ENCODE data around the gene AAR2. TPM values are rescaled to one million over a fixed set of nuclear protein-coding genes. Genes with fewer than 3 reads are reported as not detected.

Gene AAR2, protein sequence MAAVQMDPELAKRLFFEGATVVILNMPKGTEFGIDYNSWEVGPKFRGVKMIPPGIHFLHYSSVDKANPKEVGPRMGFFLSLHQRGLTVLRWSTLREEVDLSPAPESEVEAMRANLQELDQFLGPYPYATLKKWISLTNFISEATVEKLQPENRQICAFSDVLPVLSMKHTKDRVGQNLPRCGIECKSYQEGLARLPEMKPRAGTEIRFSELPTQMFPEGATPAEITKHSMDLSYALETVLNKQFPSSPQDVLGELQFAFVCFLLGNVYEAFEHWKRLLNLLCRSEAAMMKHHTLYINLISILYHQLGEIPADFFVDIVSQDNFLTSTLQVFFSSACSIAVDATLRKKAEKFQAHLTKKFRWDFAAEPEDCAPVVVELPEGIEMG
- polyA plus RNA-seq (2013, experiment 1 of 2), result 26.5 TPM
- polyA plus RNA-seq (2013, experiment 2 of 2), result 21.2 TPM

GRCh38 chr20:36235892-36236785, at the start of gene AAR2:
AAR2 (plus strand) TSS chr20:36236478; CDS start chr20:36239869, 3,391 bp downstream.
- Histone ChIP-seq H3K27ac (ENCODE audit: low read depth, low read length, severe bottlenecking) (peak within 1 kb of the TSS; percentile 80), H3K36me3 (ENCODE audit: control insufficient read depth, insufficient read depth, low read length) (peaks cover 24% of the 10 kb centered on the region), H3K9me3 (ENCODE audit: control insufficient read depth, low read length) (no peaks in the 10 kb centered on the region), H3K4me1 (ENCODE audit: control insufficient read depth, insufficient read depth, low read length, poor library complexity, severe bottlenecking) (peaks cover 5% of the 10 kb centered on the region), H3K4me3 (ENCODE audit: extremely low read depth, insufficient read depth, low read length, poor library complexity, severe bottlenecking) (peak within 1 kb of the TSS; percentile 67)
- 22 to 24% methylated on average over 34 to 36 of the region's 44 CpGs for WGBS, 2 experiments (ENCODE audit: insufficient coverage in 2 of 2)

DNA sequence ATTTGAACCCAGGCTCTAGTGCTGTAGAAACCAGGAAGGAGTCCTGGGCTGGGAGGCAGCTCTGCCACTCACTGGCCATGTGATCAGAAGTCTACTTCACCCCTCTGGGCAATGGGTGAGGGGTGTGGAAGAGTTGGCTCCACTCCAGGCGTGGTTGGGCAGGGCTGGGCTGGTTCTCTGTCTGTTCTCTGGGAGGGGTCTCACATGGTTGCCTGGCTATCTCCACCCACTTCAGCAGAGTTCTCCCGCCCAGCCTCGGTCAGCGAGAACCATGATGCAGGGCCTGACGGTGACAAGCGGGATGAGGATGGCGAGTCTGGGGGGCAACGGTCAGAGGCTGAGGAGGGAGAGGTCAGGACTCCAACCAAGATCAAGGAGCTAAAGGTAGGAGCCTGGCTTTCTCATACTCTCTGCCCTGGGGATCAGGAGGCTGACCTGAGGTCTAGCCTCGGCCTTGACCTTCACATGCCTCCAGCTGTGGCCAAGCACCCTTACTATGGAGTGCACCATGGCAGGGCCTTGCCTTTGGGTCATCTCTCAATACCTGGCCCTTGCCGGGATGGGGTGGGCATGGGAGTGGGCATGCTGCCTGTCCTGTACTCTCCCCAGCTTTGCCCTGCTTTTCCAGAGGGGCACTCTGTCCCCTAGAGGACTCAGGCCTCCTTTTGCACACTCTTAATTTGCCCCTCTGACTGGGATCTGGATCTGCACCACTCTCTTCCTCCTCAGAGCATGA, 42.1 kb upstream of the AAR2 start:
- Histone ChIP-seq H3K36me3 (ENCODE audit: control insufficient read depth, insufficient read depth, low read length) (peaks cover 12% of the 10 kb centered on the region), H3K4me1 (ENCODE audit: control insufficient read depth, insufficient read depth, low read length, poor library complexity, severe bottlenecking) (no peaks in the 10 kb centered on the region), H3K4me3 (ENCODE audit: extremely low read depth, insufficient read depth, low read length, poor library complexity, severe bottlenecking) (no peak overlapping the region), H3K9me3 (ENCODE audit: control insufficient read depth, low read length) (no peaks in the 10 kb centered on the region), H3K27ac (ENCODE audit: low read depth, low read length, severe bottlenecking) (no peak overlapping the region)
- WGBS, 2 experiments (ENCODE audit: insufficient coverage in 2 of 2), result 94 to 97% methylated on average over 6 to 9 of the region's 10 CpGs

GRCh38 chr20:36196676-36197075, 39.6 kb upstream of the AAR2 start:
- no peak overlapping the region for H3K27ac ChIP-seq (ENCODE audit: low read depth, low read length, severe bottlenecking)
- H3K4me3 ChIP-seq (ENCODE audit: extremely low read depth, insufficient read depth, low read length, poor library complexity, severe bottlenecking), result no peak overlapping the region
- WGBS, 2 experiments (ENCODE audit: insufficient coverage in 2 of 2), result 68 to 76% methylated on average over 2 of the region's 2 CpGs
- peaks cover 9% of the 10 kb centered on the region for H3K36me3 ChIP-seq (ENCODE audit: control insufficient read depth, insufficient read depth, low read length)
- H3K4me1 ChIP-seq (ENCODE audit: control insufficient read depth, insufficient read depth, low read length, poor library complexity, severe bottlenecking), result no peaks in the 10 kb centered on the region
- no peaks in the 10 kb centered on the region for H3K9me3 ChIP-seq (ENCODE audit: control insufficient read depth, low read length)

GRCh38 chr20:36197271-36197670, 39.0 kb upstream of the AAR2 start:
- 94 to 100% methylated on average over 1 to 2 of the region's 2 CpGs for WGBS, 2 experiments (ENCODE audit: insufficient coverage in 2 of 2)
- H3K27ac ChIP-seq (ENCODE audit: low read depth, low read length, severe bottlenecking), result no peak overlapping the region
- peaks cover 9% of the 10 kb centered on the region for H3K36me3 ChIP-seq (ENCODE audit: control insufficient read depth, insufficient read depth, low read length)
- H3K9me3 ChIP-seq (ENCODE audit: control insufficient read depth, low read length), result no peaks in the 10 kb centered on the region
- H3K4me3 ChIP-seq (ENCODE audit: extremely low read depth, insufficient read depth, low read length, poor library complexity, severe bottlenecking), result no peak overlapping the region
- no peaks in the 10 kb centered on the region for H3K4me1 ChIP-seq (ENCODE audit: control insufficient read depth, insufficient read depth, low read length, poor library complexity, severe bottlenecking)

DNA sequence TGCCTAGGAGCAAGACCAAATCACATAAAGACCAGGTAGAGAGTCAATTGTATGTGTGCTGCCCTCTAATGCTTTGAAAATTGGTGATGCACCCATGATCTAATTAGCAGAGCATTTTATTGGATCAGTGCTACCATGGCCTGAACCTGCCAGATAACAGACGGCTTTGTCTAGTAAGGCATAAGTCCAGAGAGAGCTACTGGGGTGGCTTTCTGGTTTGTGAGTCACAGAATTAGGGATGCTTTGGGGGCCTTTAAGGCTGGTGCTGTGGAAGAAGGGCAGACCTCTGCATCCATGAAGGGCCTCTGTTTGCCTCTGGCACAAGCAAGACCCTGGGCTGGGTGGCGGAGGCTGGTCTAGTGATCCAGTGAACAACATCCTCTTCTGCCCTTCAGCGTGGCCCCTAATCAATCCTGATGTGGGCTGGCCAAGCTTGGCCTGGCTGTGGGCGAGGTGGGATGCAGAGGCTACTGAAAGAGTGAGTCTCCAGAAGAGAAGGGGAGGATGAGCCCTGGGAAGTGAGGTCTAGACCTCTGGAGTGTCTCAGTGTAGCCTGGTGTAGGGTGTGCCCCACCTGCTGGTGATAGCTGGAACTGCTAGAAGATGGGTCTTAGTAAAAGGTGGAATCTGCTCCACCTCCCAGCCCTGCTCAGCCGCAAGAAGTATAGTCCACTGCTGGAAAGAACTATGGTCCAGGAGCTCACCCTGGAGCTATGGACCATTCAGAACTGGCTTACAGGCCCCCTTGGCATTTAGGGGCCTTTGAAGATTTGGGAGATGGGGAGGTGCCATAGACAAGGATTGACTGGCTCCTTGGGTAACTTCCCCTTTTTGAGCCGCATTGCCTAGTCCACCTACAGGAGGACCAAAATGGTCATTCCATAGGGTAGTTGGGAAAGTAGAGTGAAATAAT, 36.7 kb upstream of the AAR2 start:
- H3K9me3 ChIP-seq (ENCODE audit: control insufficient read depth, low read length), result no peaks in the 10 kb centered on the region
- peaks cover 9% of the 10 kb centered on the region for H3K36me3 ChIP-seq (ENCODE audit: control insufficient read depth, insufficient read depth, low read length)
- WGBS, 2 experiments (ENCODE audit: insufficient coverage in 2 of 2), result 52 to 70% methylated on average over 5 to 6 of the region's 6 CpGs
- H3K27ac ChIP-seq (ENCODE audit: low read depth, low read length, severe bottlenecking), result no peak overlapping the region
- no peaks in the 10 kb centered on the region for H3K4me1 ChIP-seq (ENCODE audit: control insufficient read depth, insufficient read depth, low read length, poor library complexity, severe bottlenecking)
- H3K4me3 ChIP-seq (ENCODE audit: extremely low read depth, insufficient read depth, low read length, poor library complexity, severe bottlenecking), result no peak overlapping the region

GRCh38 chr20:36200451-36200850, 35.8 kb upstream of the AAR2 start:
- WGBS, 2 experiments (ENCODE audit: insufficient coverage in 2 of 2), result no CpG with 5 or more reads among the region's 1 CpG
- Histone ChIP-seq H3K36me3 (ENCODE audit: control insufficient read depth, insufficient read depth, low read length) (peaks cover 9% of the 10 kb centered on the region), H3K4me1 (ENCODE audit: control insufficient read depth, insufficient read depth, low read length, poor library complexity, severe bottlenecking) (no peaks in the 10 kb centered on the region), H3K4me3 (ENCODE audit: extremely low read depth, insufficient read depth, low read length, poor library complexity, severe bottlenecking) (no peak overlapping the region), H3K9me3 (ENCODE audit: control insufficient read depth, low read length) (no peaks in the 10 kb centered on the region), H3K27ac (ENCODE audit: low read depth, low read length, severe bottlenecking) (no peak overlapping the region)

DNA sequence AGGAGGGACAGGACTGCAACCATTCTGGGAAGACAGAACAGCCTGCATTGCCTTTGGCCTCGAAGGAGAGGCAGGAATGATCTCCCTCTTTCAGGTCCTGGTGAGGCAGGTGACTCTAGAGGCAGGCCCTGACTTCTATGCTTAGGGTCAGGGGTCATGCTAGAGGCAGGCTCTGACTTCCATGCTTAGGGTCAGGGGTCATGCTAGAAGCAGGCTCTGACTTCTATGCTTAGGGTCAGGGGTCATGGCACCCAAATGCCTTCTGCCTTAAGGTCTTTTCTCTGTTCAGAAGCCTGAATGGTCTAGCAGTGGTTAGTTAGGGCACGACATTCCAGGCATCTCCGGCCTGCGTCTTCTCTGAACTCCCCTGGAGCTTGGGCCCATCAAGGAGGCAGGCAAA, 35.1 kb upstream of the AAR2 start:
- Histone ChIP-seq H3K4me1 (ENCODE audit: control insufficient read depth, insufficient read depth, low read length, poor library complexity, severe bottlenecking) (no peaks in the 10 kb centered on the region), H3K27ac (ENCODE audit: low read depth, low read length, severe bottlenecking) (no peak overlapping the region), H3K4me3 (ENCODE audit: extremely low read depth, insufficient read depth, low read length, poor library complexity, severe bottlenecking) (no peak overlapping the region), H3K36me3 (ENCODE audit: control insufficient read depth, insufficient read depth, low read length) (peaks cover 9% of the 10 kb centered on the region), H3K9me3 (ENCODE audit: control insufficient read depth, low read length) (no peaks in the 10 kb centered on the region)
- 94% methylated on average over 3 to 4 of the region's 4 CpGs for WGBS, 2 experiments (ENCODE audit: insufficient coverage in 2 of 2)

DNA sequence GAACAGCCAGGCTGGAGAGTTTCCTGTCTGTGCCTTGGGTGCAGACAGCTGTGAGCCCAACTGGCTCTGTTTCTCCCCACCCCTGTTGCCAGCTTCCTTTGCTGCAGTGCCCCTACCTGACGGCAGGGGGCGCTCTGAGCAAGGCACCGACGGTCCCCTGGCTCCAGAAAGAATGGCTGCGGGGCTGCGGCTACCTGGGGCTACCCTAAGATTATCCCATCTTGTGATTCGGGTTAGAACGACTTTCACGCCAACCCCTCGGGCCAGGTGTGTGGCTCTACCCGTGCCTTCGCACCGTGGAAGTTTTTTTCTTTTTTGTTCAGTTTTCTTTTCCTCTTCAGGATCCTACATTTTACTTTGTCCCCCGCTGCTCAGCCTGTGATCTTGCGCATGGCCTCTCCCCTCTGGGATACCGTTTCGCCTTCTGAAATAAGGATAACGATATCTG, 33.4 kb upstream of the AAR2 start:
- H3K36me3 ChIP-seq (ENCODE audit: control insufficient read depth, insufficient read depth, low read length), result peaks cover 11% of the 10 kb centered on the region
- no peak overlapping the region for H3K27ac ChIP-seq (ENCODE audit: low read depth, low read length, severe bottlenecking)
- 39 to 48% methylated on average over 15 to 18 of the region's 18 CpGs for WGBS, 2 experiments (ENCODE audit: insufficient coverage in 2 of 2)
- no peaks in the 10 kb centered on the region for H3K4me1 ChIP-seq (ENCODE audit: control insufficient read depth, insufficient read depth, low read length, poor library complexity, severe bottlenecking)
- no peaks in the 10 kb centered on the region for H3K9me3 ChIP-seq (ENCODE audit: control insufficient read depth, low read length)
- H3K4me3 ChIP-seq (ENCODE audit: extremely low read depth, insufficient read depth, low read length, poor library complexity, severe bottlenecking), result no peak overlapping the region

GRCh38 chr20:36203861-36204260, 32.4 kb upstream of the AAR2 start:
- Histone ChIP-seq H3K4me1 (ENCODE audit: control insufficient read depth, insufficient read depth, low read length, poor library complexity, severe bottlenecking) (no peaks in the 10 kb centered on the region), H3K27ac (ENCODE audit: low read depth, low read length, severe bottlenecking) (no peak overlapping the region), H3K36me3 (ENCODE audit: control insufficient read depth, insufficient read depth, low read length) (peaks cover 9% of the 10 kb centered on the region), H3K9me3 (ENCODE audit: control insufficient read depth, low read length) (no peaks in the 10 kb centered on the region), H3K4me3 (ENCODE audit: extremely low read depth, insufficient read depth, low read length, poor library complexity, severe bottlenecking) (no peak overlapping the region)
- 82 to 100% methylated on average over 2 of the region's 3 CpGs for WGBS, 2 experiments (ENCODE audit: insufficient coverage in 2 of 2)

Measured in mesodermal cell (in vitro differentiated cells).